Hepatocyte (in vitro differentiated cells): ENCODE measurements around the gene STK39. TPM values are rescaled to one million over a fixed set of nuclear protein-coding genes. Genes with fewer than 3 reads are reported as not detected.

Source experiments
- DNase-seq: peaks from one replicate; pipeline ENCODE4 v3.0.0-alpha.2; 2016; ENCODE audit warnings: low spot score
- H2AFZ ChIP-seq: fragments of 200-600 bp; sonication (generic); 2 replicates; pipeline ENCODE4 v1.6.0; 2016; ENCODE audit warnings: antibody characterized with exemption, mild to moderate bottlenecking
- H3K27ac ChIP-seq: fragments of 200-600 bp; sonication (generic); 2 replicates; pipeline ENCODE4 v1.5.1; 2016; ENCODE audit warnings: mild to moderate bottlenecking
- H3K27me3 ChIP-seq: fragments of 200-600 bp; sonication (generic); 2 replicates; pipeline ENCODE4 v1.6.1; 2016
- H3K36me3 ChIP-seq: fragments of 200-600 bp; sonication (generic); replicated peaks from 2 replicates; pipeline ENCODE4 v1.5.1; 2016; ENCODE audit warnings: low read depth; ENCODE audit not compliant: insufficient read depth
- H3K4me1 ChIP-seq: fragments of 200-600 bp; sonication (generic); 2 replicates; pipeline ENCODE4 v1.5.1; 2016; ENCODE audit warnings: mild to moderate bottlenecking, moderate library complexity; ENCODE audit not compliant: insufficient read depth
- H3K4me2 ChIP-seq: fragments of 200-600 bp; sonication (generic); 2 replicates; pipeline ENCODE4 v1.6.0; 2016
- H3K4me3 ChIP-seq: fragments of 200-600 bp; sonication (generic); 2 replicates; pipeline ENCODE4 v1.5.1; 2016; ENCODE audit warnings: mild to moderate bottlenecking
- H3K79me2 ChIP-seq: fragments of 200-600 bp; sonication (generic); 2 replicates; pipeline ENCODE4 v1.6.0; 2017; ENCODE audit warnings: mild to moderate bottlenecking
- H3K9me2 ChIP-seq: fragments of 200-600 bp; sonication (generic); replicated peaks from 2 replicates; pipeline ENCODE4 v1.6.0; 2017; ENCODE audit warnings: mild to moderate bottlenecking; ENCODE audit not compliant: insufficient read depth
- H3K9me3 ChIP-seq: fragments of 200-600 bp; sonication (generic); 2 replicates; pipeline ENCODE4 v1.5.1; 2016; ENCODE audit warnings: low read depth, mild to moderate bottlenecking
- H4K20me1 ChIP-seq: fragments of 200-600 bp; sonication (generic); 2 replicates; pipeline ENCODE4 v1.6.0; 2016; ENCODE audit warnings: mild to moderate bottlenecking; ENCODE audit not compliant: insufficient read depth, poor library complexity, severe bottlenecking
- CTCF ChIP-seq: fragments of 200-600 bp; sonication (generic); IDR thresholded peaks from 2 replicates; pipeline ENCODE4 v1.5.1; 2016; ENCODE audit warnings: antibody characterized with exemption, mild to moderate bottlenecking; ENCODE audit not compliant: poor library complexity
- EZH2 ChIP-seq: fragments of 200-600 bp; sonication (generic); IDR thresholded peaks from 2 replicates; pipeline ENCODE4 v1.6.1; 2016; ENCODE audit warnings: antibody characterized with exemption, mild to moderate bottlenecking, borderline replicate concordance
- EZH2phosphoT487 ChIP-seq: fragments of 200-600 bp; sonication (generic); IDR thresholded peaks from one replicate; pipeline ENCODE4 v1.6.1; 2018; ENCODE audit warnings: antibody characterized with exemption, mild to moderate bottlenecking, low read depth, moderate library complexity; ENCODE audit not compliant: unreplicated experiment, severe bottlenecking
- WGBS: methylation state at CpG from one replicate; pipeline ENCODE4 v1.1.6; 2016; ENCODE audit warnings: low lambda C conversion rate; ENCODE audit errors: missing lambda C conversion rate; 5-methylcytosine and 5-hydroxymethylcytosine counted together
- polyA plus RNA-seq: library from polyadenylated mRNA; unstranded; fragments of >200 nt; fragmentation: Nextera tagmentation; extraction: Ambion mirVana; gene quantifications from 2 replicates; pipeline ENCODE4 v1.2.1, GENCODE V29; 2016
- total RNA-seq: library from RNA; depleted of rRNA; stranded (reverse); fragments of >200 nt; gene quantifications from 2 replicates; pipeline ENCODE4 v1.2.3, GENCODE V29; 2014

The STK39 gene
- total and polyA plus RNA-seq, 2 experiments from 2014 or later = 26.9 to 39.4 TPM

DNA sequence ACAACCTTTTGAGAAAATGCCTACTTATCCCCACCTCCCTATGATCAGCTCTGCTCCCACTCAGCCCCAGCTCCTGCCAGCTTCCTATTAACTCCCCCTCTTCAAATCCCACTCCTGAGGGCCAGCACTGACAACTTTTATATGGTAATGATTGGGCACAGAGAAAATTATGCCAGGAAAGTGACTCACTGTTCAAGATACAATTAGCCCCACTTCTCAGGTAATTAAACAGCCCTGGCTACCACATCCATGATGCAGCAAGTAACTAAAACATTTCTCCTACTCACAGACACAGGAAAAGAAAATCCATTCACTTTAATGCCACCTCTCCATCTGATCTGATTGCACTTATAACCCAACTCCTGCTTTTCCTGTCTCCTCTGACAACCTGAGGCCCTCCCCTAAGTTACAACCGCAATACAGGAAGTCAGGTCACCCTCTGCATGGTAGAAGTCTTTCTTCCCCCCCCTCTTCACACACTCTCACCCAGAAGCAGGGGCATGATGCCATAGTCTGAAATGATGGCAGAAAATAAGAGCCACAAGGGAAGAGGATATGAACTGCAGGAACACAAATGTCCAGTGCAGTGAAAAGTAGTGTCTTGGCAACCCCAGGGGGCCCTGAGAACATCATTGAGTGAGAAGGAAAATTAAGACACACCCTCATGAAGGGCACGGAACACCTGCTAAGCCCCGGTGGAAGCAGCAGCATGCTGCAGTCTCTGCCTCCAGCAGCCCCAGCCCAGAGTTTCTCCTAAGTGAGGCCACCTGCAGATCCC is 54.4 kb downstream of the STK39 start:
- Histone ChIP-seq H3K9me2 (no peaks in the 10 kb centered on the region), H3K79me2 (peaks cover 81% of the 10 kb centered on the region), H3K4me2 (no peak overlapping the region), H4K20me1 (no peaks in the 10 kb centered on the region), H3K9me3 (no peaks in the 10 kb centered on the region), H3K4me3 (no peak overlapping the region), H3K27ac (peak overlapping the region; percentile 32), H3K4me1 (peaks cover 37% of the 10 kb centered on the region), H3K36me3 (no peaks in the 10 kb centered on the region), H2AFZ (no peak overlapping the region), H3K27me3 (no peaks in the 10 kb centered on the region)
- DNase-seq = no peak
- WGBS = 92% methylated on average over 3 of the region's 3 CpGs
- TF ChIP-seq EZH2phosphoT487 (no peak), EZH2 (no peak), CTCF (no peak)

GRCh38 chr2:168191955-168192785 is 55.2 kb downstream of the STK39 start:
- 87% methylated on average over 6 of the region's 6 CpGs for WGBS
- Histone ChIP-seq H2AFZ (no peak overlapping the region), H3K4me2 (no peak overlapping the region), H3K9me2 (no peaks in the 10 kb centered on the region), H3K4me3 (no peak overlapping the region), H3K79me2 (peaks cover 81% of the 10 kb centered on the region), H3K27ac (peak overlapping the region; percentile 53), H3K4me1 (peaks cover 32% of the 10 kb centered on the region), H4K20me1 (no peaks in the 10 kb centered on the region), H3K36me3 (no peaks in the 10 kb centered on the region), H3K27me3 (no peaks in the 10 kb centered on the region), H3K9me3 (no peaks in the 10 kb centered on the region)
- no peak for TF ChIP-seq EZH2phosphoT487
- TF ChIP-seq CTCF = no peak
- no peak for TF ChIP-seq EZH2
- DNase-seq = no peak

GRCh38 chr2:168190590-168191336 is 56.6 kb downstream of the STK39 start:
- peak overlapping the region; percentile 70 for H3K27ac ChIP-seq
- TF ChIP-seq EZH2 (no peak), EZH2phosphoT487 (no peak), CTCF (no peak)
- H3K4me1 ChIP-seq = peaks cover 23% of the 10 kb centered on the region
- peaks cover 82% of the 10 kb centered on the region for H3K79me2 ChIP-seq
- H4K20me1 ChIP-seq = no peaks in the 10 kb centered on the region
- no peak overlapping the region for H2AFZ ChIP-seq
- H3K27me3 ChIP-seq = no peaks in the 10 kb centered on the region
- no peaks in the 10 kb centered on the region for H3K9me2 ChIP-seq
- no peak overlapping the region for H3K4me3 ChIP-seq
- 51% methylated on average over 7 of the region's 7 CpGs for WGBS
- H3K36me3 ChIP-seq = no peaks in the 10 kb centered on the region
- DNase-seq = peak; percentile 38
- no peaks in the 10 kb centered on the region for H3K9me3 ChIP-seq
- peak overlapping the region; percentile 31 for H3K4me2 ChIP-seq
